Stomach smooth muscle (tissue), 2 donors: ENCODE measurements around the gene ZBTB4.
A peak's percentile ranks its signal among the peaks of the same experiment; 100 is the strongest.

Source experiments
- H3K27ac ChIP-seq: one replicate; pipeline ENCODE4 v1.7.0; 2013; ENCODE audit warnings: mild to moderate bottlenecking, low read length, inconsistent platforms
- H3K27me3 ChIP-seq, 2 donors: one replicate each; pipeline ENCODE4 v1.7.0; 2013; ENCODE audit warnings: low read length in 2 of 2; ENCODE audit not compliant: insufficient read depth in 2 of 2, control insufficient read depth in 1 of 2
- H3K36me3 ChIP-seq, 2 donors: one replicate each; pipeline ENCODE4 v1.7.0; 2013; ENCODE audit warnings: low read length in 2 of 2; ENCODE audit not compliant: control insufficient read depth in 2 of 2, insufficient read depth in 2 of 2
- H3K4me1 ChIP-seq: one replicate; pipeline ENCODE4 v1.7.0; 2013; ENCODE audit warnings: low read length; ENCODE audit not compliant: control insufficient read depth, insufficient read depth
- H3K4me3 ChIP-seq, 2 donors: one replicate each; pipeline ENCODE4 v1.7.0; 2013; ENCODE audit warnings: low read length in 2 of 2
- H3K9ac ChIP-seq, 2 donors: one replicate each; pipeline ENCODE4 v1.7.0; 2013; ENCODE audit warnings: low read length in 2 of 2, mild to moderate bottlenecking in 1 of 2
- H3K9me3 ChIP-seq, 2 donors: one replicate each; pipeline ENCODE4 v1.7.0; 2013; ENCODE audit warnings: low read length in 2 of 2; ENCODE audit not compliant: control insufficient read depth in 2 of 2
- donor health status: healthy.
- donor health status: Pancreatic carcinoma.

Gene ZBTB4, protein sequence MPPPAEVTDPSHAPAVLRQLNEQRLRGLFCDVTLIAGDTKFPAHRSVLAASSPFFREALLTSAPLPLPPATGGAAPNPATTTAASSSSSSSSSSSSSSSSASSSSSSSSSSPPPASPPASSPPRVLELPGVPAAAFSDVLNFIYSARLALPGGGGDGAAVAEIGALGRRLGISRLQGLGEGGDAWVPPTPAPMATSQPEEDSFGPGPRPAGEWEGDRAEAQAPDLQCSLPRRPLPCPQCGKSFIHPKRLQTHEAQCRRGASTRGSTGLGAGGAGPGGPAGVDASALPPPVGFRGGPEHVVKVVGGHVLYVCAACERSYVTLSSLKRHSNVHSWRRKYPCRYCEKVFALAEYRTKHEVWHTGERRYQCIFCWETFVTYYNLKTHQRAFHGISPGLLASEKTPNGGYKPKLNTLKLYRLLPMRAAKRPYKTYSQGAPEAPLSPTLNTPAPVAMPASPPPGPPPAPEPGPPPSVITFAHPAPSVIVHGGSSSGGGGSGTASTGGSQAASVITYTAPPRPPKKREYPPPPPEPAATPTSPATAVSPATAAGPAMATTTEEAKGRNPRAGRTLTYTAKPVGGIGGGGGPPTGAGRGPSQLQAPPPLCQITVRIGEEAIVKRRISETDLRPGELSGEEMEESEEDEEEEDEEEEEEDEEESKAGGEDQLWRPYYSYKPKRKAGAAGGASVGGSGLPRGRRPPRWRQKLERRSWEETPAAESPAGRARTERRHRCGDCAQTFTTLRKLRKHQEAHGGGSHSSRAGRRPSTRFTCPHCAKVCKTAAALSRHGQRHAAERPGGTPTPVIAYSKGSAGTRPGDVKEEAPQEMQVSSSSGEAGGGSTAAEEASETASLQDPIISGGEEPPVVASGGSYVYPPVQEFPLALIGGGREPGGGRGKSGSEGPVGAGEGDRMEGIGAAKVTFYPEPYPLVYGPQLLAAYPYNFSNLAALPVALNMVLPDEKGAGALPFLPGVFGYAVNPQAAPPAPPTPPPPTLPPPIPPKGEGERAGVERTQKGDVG

DNA sequence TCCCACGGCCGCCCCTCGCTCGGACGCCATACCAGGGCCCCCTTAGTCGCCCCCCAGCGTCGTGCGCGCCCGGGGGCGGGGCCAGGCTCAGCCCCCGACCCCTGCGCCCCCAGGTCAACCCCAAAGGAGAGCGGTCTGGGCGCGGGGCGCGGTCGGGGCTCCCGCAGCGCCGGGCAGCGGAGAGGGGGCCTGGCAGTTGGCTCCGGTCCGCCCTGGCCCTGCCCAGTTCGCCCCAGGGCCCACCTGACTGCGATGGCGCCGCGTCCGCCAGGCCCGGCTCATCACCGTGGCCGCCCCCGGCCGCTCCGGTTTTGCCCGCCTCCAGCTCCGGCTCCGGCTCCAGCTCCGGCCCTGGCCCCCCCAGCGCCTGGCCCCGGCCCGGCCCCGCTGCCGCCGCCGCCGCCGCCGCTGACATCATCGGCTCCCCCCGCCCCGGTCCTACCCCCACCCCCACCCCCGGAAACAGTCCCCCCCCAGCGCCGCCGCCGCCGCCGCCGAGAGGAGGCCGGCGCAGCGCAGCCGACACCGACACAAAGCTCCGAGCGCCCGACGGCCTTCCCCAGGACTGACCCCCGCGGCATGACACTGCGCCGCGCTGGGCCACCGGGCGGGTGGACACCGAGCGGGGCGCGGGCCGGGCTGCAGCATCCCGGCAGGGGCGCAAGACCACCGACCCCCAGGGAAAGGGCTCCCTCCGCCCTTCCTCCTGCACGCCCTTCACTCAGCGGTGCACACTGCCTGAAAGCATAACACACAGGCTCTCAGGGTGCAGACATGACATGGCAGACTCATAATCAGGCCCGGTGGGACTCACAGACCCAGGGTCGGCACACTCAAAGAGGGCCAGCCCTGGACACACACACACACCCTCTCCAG is at the start of gene ZBTB4:
Gene ZBTB4 (minus strand): TSS at position 419 of the 876 bp plus-strand sequence. CDS start 12,830 bp downstream, outside the sequence.
- Histone ChIP-seq H3K27me3 (no peaks in the 10 kb centered on the region), H3K9ac (peak within 1 kb of the TSS; percentile 90 to 93), H3K4me1 (peaks cover 55% of the 10 kb centered on the region), H3K4me3 (peak within 1 kb of the TSS; percentile 83 to 92), H3K9me3 (no peaks in the 10 kb centered on the region), H3K36me3 (peaks cover 0 to 2% of the 10 kb centered on the region in 2 donors), H3K27ac (peak within 1 kb of the TSS; percentile 97)

DNA sequence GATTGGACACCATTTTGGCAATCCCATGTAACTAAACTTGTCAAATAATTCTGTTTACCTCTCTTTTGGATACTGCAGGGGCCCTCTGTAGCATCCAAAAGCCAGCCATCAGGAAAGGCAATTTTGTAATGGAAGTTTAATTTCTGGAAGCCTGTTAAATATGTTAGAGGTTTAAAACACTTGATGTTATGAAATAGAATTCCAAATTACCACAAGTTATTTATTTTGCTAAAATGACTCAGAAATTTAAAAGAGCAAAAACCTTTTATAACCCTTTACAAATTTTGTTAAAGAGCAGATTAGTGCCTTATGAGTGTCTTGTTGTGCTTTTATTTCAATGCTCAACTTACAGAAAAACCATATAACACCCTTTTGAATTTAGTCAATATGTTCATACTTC is 49.4 kb upstream of the ZBTB4 start:
- H3K9ac ChIP-seq, result no peak overlapping the region
- no peak overlapping the region for H3K27ac ChIP-seq
- H3K4me1 ChIP-seq, result no peaks in the 10 kb centered on the region
- H3K4me3 ChIP-seq, result no peak overlapping the region
- H3K27me3 ChIP-seq, result no peaks in the 10 kb centered on the region
- H3K9me3 ChIP-seq, result no peaks in the 10 kb centered on the region
- H3K36me3 ChIP-seq, result no peaks in the 10 kb centered on the region

DNA sequence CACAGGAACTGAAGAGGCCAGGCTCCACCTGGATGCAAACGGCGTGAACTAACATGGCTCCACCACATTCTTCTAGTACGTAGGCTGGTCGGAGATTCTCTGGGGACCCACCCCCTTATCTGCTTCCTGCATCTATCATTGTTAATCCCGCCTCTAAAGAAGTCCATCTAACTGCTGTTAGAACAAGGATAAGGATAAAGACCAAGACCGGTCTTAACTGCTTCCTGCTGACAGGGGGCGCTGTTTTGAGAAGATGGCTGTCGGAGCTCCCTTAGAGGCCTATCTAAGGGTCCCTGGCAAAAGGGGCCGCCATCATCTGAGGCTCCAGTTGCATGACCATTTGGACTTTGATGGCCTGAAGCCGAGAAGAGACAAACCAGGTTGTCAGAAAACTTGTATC is 43.6 kb upstream of the ZBTB4 start:
- Histone ChIP-seq H3K4me1 (no peaks in the 10 kb centered on the region), H3K9ac (no peak overlapping the region), H3K36me3 (no peaks in the 10 kb centered on the region), H3K27ac (no peak overlapping the region), H3K27me3 (no peaks in the 10 kb centered on the region), H3K9me3 (no peaks in the 10 kb centered on the region), H3K4me3 (no peak overlapping the region)

DNA sequence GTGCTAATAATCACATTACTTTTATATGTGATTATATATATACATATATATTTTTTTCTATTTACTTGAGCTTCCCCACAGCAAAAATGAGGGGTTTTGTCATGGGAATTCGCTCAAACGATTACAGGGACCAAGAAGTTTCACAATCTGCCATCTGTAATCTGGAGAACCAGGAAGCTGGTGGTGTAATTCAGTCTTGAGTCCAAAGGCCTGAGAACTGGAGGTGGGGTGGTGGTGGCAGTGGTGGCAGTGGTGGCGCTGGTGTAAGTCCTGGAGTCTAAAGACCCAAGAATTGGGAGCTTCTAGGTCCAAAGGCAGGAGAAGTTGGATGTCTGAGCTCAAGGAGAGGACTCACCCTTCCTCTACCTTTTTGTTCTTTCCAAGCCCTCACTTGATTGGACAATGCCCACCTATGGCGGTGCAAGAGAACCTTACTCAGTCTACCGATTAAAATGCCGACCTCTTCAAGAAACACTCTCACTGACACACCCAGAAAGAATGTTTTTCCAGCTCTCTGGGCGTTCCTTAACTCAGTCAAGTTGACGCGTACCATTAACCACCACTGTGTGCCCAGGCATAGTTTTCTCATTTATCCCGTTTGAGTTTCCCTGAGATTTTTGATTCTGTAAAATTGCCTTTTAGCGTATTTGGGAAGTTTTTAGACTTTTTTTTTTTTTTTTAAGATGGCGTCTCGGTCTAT is 36.6 kb upstream of the ZBTB4 start:
- H3K27ac ChIP-seq, result no peak overlapping the region
- H3K4me1 ChIP-seq, result no peaks in the 10 kb centered on the region
- H3K4me3 ChIP-seq, result no peak overlapping the region
- no peak overlapping the region for H3K9ac ChIP-seq
- no peaks in the 10 kb centered on the region for H3K9me3 ChIP-seq
- peaks cover 23 to 27% of the 10 kb centered on the region in 2 donors for H3K36me3 ChIP-seq
- H3K27me3 ChIP-seq, result no peaks in the 10 kb centered on the region

DNA sequence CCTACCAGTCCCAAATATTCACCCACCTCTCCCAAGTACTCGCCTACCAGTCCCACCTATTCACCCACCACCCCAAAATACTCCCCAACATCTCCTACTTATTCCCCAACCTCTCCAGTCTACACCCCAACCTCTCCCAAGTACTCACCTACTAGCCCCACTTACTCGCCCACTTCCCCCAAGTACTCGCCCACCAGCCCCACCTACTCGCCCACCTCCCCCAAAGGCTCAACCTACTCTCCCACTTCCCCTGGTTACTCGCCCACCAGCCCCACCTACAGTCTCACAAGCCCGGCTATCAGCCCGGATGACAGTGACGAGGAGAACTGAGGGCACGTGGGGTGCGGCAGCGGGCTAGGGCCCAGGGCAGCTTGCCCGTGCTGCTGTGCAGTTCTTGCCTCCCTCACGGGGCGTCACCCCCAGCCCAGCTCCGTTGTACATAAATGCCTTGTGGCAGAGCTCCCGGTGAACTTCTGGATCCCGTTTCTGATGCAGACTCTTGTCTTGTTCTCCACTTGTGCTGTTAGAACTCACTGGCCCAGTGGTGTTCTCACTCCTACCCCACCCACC is 34.5 kb upstream of the ZBTB4 start:
- Histone ChIP-seq H3K36me3 (peaks cover 34 to 41% of the 10 kb centered on the region in 2 donors), H3K9ac (no peak overlapping the region), H3K4me1 (no peaks in the 10 kb centered on the region), H3K4me3 (no peak overlapping the region), H3K27me3 (no peaks in the 10 kb centered on the region), H3K27ac (no peak overlapping the region), H3K9me3 (no peaks in the 10 kb centered on the region)

DNA sequence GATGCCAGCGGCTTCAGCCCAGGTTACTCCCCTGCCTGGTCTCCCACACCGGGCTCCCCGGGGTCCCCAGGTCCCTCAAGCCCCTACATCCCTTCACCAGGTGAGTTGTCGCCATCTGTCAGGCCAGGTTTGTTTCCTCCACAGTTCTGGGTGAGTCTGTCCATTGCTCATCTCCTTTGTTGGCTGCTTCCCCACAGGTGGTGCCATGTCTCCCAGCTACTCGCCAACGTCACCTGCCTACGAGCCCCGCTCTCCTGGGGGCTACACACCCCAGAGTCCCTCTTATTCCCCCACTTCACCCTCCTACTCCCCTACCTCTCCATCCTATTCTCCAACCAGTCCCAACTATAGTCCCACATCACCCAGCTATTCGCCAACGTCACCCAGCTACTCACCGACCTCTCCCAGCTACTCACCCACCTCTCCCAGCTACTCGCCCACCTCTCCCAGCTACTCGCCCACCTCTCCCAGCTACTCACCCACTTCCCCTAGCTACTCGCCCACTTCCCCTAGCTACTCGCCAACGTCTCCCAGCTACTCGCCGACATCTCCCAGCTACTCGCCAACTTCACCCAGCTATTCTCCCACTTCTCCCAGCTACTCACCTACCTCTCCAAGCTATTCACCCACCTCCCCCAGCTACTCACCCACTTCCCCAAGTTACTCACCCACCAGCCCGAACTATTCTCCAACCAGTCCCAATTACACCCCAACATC is 33.6 kb upstream of the ZBTB4 start:
- H3K4me1 ChIP-seq, result no peaks in the 10 kb centered on the region
- no peak overlapping the region for H3K9ac ChIP-seq
- no peaks in the 10 kb centered on the region for H3K9me3 ChIP-seq
- no peaks in the 10 kb centered on the region for H3K27me3 ChIP-seq
- no peak overlapping the region for H3K27ac ChIP-seq
- H3K4me3 ChIP-seq, result no peak overlapping the region
- H3K36me3 ChIP-seq, result peaks cover 43 to 48% of the 10 kb centered on the region in 2 donors

DNA sequence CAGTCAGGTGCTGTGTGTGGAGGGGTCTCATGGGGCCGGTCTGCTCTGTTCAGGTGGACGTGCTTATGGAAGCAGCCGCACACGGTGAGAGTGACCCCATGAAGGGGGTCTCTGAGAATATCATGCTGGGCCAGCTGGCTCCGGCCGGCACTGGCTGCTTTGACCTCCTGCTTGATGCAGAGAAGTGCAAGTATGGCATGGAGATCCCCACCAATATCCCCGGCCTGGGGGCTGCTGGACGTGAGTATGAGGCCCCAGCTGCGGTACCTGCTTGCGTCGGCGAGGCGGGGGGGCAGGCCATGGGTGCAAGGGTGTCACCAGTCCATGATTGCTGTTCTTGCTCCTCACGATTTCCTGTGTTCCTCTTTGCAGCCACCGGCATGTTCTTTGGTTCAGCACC is 32.7 kb upstream of the ZBTB4 start:
- H3K4me3 ChIP-seq, result no peak overlapping the region
- no peaks in the 10 kb centered on the region for H3K27me3 ChIP-seq
- H3K27ac ChIP-seq, result no peak overlapping the region
- H3K9ac ChIP-seq, result no peak overlapping the region
- H3K9me3 ChIP-seq, result no peaks in the 10 kb centered on the region
- H3K4me1 ChIP-seq, result no peaks in the 10 kb centered on the region
- peaks cover 45 to 48% of the 10 kb centered on the region in 2 donors for H3K36me3 ChIP-seq

DNA sequence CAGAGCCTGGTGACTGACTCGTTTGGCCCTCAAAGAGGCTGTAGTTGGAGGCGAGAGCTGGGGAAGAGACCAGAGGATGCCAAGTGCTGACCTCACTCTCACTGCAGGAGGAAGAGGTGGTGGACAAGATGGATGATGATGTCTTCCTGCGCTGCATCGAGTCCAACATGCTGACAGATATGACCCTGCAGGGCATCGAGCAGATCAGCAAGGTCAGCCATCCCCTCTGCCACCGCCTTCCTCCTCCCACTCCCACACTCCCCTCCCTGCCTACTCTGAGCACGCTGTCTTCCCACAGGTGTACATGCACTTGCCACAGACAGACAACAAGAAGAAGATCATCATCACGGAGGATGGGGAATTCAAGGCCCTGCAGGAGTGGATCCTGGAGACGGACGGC is 31.7 kb upstream of the ZBTB4 start:
- H3K27me3 ChIP-seq, result no peaks in the 10 kb centered on the region
- H3K27ac ChIP-seq, result no peak overlapping the region
- H3K4me1 ChIP-seq, result no peaks in the 10 kb centered on the region
- peaks cover 50% of the 10 kb centered on the region in 2 donors for H3K36me3 ChIP-seq
- no peaks in the 10 kb centered on the region for H3K9me3 ChIP-seq
- H3K4me3 ChIP-seq, result no peak overlapping the region
- H3K9ac ChIP-seq, result no peak overlapping the region

DNA sequence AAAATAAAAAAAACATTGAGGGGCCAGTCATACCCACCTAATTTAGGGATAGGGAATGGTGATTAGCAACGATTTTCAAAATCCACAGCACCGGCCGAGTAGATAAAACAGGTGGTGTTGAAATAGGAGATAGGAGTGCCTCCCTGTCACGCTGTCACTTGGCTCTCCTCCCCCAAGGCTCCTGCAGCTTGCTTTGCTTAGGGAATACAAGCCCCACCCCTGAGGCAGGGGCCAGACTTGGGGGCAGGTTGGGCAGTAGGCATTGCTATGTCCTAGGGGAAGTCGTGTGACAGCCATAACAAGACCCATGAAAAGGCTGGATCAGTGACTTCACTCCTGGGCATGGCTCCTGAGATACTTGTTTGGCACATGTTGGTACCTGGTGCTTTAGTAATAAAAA is 30.5 kb upstream of the ZBTB4 start:
- Histone ChIP-seq H3K27ac (no peak overlapping the region), H3K4me3 (no peak overlapping the region), H3K9me3 (no peaks in the 10 kb centered on the region), H3K27me3 (no peaks in the 10 kb centered on the region), H3K4me1 (no peaks in the 10 kb centered on the region), H3K9ac (no peak overlapping the region), H3K36me3 (peaks cover 50 to 54% of the 10 kb centered on the region in 2 donors)
